Hepatocyte (in vitro differentiated cells): ENCODE data around the gene FITM1.

Source experiments
- EZH2 ChIP-seq: fragments of 200-600 bp; sonication (generic); IDR thresholded peaks from 2 replicates; pipeline ENCODE4 v1.6.1; 2016; ENCODE audit warnings: antibody characterized with exemption, mild to moderate bottlenecking, borderline replicate concordance
- EZH2phosphoT487 ChIP-seq: fragments of 200-600 bp; sonication (generic); IDR thresholded peaks from one replicate; pipeline ENCODE4 v1.6.1; 2018; ENCODE audit warnings: antibody characterized with exemption, mild to moderate bottlenecking, low read depth, moderate library complexity; ENCODE audit not compliant: unreplicated experiment, severe bottlenecking
- TF ChIP-seq, protein P1 (sequence below): fragments of 200-600 bp; sonication (generic); IDR thresholded peaks from 2 replicates; pipeline ENCODE4 v1.5.1; 2016; ENCODE audit warnings: antibody characterized with exemption, mild to moderate bottlenecking; ENCODE audit not compliant: poor library complexity

DNA sequence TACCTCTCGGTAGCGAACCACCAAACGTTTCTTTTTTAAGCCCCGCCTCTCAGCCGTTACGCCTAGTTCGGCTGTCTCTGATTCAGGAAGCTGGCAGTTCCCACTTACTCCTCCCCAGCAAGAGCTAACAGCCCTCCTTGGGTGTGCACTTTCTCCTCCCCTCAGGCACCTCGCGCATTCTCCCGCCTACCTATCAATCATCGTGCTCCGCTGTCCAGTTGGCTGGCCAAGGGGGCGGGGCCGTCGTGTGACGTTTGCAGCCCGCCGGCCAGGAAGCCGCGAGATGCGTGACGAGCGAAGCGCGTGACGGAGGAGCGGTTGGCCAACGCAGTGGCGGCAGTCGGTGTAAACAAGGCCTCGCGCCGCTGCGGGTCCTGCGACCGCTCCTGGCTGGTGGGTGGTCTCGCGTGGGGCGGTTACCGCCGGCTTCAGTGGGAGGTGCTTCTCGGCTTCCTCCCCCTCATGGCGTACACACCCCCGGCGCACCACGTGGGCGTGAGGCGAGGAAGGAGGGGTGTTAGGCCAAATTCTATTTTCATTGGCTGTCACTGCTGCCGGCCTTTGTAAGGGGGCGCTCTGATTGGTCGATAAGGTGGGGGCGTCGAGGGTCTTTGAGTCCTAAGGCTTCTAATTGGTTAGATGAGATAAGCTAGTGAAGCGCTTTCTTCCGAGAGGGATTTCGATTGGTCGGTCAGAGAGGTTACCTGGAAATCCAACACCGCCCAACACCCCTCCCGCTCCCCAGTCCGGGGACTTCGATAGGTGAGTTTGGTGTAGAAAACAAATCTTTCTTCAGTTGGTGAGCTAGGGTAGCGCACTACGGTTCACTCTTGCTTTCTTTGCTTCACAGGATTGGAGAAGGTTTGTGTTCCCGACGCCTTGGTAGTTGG is 15.7 kb upstream of the FITM1 start, which contains the start of the genes DCAF11 and NRL:
- TF ChIP-seq, protein P1, sequence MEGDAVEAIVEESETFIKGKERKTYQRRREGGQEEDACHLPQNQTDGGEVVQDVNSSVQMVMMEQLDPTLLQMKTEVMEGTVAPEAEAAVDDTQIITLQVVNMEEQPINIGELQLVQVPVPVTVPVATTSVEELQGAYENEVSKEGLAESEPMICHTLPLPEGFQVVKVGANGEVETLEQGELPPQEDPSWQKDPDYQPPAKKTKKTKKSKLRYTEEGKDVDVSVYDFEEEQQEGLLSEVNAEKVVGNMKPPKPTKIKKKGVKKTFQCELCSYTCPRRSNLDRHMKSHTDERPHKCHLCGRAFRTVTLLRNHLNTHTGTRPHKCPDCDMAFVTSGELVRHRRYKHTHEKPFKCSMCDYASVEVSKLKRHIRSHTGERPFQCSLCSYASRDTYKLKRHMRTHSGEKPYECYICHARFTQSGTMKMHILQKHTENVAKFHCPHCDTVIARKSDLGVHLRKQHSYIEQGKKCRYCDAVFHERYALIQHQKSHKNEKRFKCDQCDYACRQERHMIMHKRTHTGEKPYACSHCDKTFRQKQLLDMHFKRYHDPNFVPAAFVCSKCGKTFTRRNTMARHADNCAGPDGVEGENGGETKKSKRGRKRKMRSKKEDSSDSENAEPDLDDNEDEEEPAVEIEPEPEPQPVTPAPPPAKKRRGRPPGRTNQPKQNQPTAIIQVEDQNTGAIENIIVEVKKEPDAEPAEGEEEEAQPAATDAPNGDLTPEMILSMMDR: no peak
- TF ChIP-seq EZH2: no peak
- no peak for TF ChIP-seq EZH2phosphoT487
